ENCODE measurements around the gene CACFD1.
"Not testable (repeated sequence)": the region's sequence is repeated elsewhere in the genome, so short reads cannot be mapped to it uniquely, and the experiment has no call there.

CACFD1 gene

DNA sequence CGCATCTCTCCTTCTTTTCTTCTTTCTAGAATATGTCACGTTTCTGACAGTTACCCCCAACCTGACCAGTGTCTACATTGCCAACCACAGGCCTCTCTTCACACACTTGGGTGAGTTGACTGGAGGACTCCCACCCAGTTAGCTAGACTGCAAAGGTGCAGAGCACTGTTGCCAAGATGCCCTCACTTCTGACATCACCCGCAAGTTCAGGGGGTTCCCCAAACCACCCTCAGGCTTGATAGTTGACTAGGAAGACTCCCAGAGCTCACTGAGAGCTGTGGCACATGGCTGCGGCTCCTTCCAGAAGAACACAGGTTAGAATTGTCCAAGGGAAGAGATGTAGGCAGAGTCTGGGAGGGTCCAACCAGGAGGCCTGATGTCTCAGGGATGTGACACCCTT, 20.4 kb upstream of the CACFD1 start:
- DNase-seq (ENCODE audit: low read depth in 3 of 3, low spot score in 1 of 3) = no peak

DNA sequence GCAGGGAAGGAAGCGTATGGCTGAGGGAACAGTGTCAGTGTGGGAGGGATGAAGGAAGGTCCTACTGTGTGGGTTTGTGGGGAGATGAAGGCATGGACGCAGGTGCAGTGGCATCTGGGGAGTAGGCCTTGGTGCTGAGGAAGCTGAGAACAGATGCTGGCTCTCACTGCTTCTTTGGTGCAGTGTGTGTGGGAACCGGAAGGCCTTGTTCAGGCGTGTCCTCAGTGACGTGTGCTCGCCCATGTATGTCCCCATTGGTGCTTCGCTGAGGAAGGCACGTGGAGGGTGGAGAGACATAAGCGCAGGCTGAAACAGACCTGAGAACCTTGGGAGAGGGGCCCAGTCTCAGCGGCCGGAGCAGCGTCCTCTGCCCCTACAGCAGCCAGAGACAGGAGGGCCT, 18.9 kb upstream of the CACFD1 start:
- no peak for DNase-seq (ENCODE audit: low read depth in 3 of 3, low spot score in 1 of 3)

DNA sequence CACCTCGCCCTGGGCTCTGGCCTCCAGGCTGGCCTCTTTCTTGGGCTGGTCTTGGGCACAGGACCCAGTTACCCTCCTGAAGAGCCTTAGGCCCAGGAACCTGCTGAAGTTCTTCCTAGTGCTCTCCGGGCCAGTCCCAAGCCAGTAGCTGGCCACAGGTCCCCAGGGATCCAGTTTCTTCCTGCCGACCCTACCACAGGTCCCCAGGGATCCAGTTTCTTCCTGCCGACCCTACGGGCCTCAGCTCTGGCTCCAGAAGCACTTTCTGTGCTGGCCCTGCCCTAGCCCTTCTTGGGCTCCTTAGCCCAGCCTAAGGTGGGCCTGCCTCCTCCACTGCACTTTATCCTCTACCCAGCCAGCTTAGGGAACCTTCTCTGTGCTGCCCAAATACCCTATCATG, 18.2 kb upstream of the CACFD1 start:
- DNase-seq (ENCODE audit: low read depth in 3 of 3, low spot score in 1 of 3) = no peak

DNA sequence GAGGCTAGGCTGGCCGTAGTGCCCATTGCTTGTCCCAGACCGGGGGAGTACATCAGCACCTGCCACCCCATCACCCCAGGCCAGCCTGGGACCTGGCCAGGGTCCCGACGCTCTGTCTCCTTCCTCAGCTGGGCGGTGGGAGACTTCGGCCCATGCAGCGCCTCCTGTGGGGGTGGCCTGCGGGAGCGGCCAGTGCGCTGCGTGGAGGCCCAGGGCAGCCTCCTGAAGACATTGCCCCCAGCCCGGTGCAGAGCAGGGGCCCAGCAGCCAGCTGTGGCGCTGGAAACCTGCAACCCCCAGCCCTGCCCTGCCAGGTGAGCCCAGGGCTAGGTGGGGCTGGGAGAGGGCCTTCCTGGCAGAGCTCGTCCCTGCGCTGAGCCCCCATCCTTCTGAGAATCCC, 16.5 kb upstream of the CACFD1 start:
- DNase-seq (ENCODE audit: low read depth in 3 of 3, low spot score in 1 of 3) = no peak

DNA sequence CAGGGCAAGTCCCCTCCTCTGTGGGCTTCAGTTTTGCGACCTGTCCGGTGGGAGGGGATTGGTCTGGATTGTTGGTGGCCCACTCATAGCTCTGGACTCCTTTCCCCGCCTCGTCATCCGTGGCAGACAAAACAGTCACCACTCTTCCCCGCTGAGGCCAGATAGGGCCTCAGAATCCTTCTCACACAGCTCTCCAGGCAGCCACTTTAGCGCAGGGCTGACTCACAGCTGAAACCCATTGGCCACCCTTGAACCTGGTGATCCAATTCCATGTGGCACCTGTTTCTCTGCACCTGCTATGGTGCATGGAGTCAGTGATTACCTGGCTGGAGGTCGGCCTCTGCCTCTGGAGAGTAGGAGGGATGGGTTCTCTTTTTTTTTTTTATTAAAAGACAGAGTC, 15.8 kb upstream of the CACFD1 start:
- no peak for DNase-seq (ENCODE audit: low read depth in 3 of 3, low spot score in 1 of 3)

DNA sequence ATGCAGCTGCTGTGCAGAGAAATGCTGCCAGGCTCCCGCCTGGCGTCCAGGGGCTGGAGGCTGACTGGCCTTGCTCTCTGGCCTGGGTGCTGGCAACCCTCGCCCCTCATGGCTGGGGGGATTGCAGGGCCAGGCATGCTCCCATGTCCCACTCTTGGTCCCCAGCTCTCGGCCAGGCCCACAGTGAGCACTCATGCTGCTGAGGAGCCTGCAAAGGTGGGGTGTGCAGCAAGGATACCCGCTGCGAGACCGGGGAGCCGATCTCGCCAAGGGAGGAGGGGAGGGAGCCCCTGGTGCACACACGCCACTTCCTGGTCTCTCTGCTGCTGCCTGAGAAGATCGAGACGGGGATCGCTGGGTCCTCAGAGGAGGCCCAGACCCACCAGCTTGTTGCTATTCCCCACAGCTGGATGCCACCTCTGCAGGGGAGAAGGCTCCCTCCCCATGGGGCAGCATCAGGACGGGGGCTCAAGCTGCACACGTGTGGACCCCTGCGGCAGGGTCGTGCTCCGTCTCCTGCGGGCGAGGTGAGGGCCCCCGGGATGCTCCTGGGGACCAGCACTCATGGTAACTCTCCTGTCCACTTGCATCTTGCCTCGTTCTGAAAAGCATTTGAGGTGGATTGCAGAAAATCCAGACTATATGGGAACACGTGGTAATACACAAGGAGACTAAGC, 14.3 kb upstream of the CACFD1 start:
- no peak for DNase-seq (ENCODE audit: low read depth in 3 of 3, low spot score in 1 of 3)

DNA sequence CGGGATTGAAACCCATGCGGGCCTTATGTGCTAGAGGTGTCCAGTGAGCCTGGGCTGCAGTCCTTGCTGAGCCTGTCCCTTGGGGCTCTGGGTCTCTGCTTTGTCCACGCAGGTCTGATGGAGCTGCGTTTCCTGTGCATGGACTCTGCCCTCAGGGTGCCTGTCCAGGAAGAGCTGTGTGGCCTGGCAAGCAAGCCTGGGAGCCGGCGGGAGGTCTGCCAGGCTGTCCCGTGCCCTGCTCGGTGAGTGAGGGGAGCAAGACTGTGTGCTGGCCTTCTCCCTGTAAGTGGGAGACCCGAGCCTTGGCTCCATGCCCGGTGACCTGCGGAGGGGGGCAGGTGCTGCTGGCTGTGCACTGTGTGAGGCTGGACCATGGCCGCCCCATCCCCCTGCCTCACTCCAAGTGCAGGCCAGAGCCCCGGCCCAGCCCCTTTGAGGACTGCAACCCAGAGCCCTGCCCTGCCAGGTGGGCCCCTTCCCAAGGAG, 11.2 kb upstream of the CACFD1 start:
- no peak for DNase-seq (ENCODE audit: low read depth in 3 of 3, low spot score in 1 of 3)

DNA sequence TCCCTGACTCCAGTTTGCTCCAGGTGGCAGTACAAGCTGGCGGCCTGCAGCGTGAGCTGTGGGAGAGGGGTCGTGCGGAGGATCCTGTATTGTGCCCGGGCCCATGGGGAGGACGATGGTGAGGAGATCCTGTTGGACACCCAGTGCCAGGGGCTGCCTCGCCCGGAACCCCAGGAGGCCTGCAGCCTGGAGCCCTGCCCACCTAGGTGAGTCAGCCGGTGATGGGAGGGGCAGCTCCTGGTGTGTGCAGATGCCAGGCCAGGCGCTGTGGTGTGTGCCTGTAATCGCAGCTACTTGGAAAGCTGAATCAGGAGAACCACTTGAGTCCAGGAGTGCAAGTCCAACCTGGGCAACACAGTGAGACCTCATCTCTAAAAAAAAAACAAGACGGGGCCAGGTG, 10.0 kb upstream of the CACFD1 start:
- no peak for DNase-seq (ENCODE audit: low read depth in 3 of 3, low spot score in 1 of 3)

DNA sequence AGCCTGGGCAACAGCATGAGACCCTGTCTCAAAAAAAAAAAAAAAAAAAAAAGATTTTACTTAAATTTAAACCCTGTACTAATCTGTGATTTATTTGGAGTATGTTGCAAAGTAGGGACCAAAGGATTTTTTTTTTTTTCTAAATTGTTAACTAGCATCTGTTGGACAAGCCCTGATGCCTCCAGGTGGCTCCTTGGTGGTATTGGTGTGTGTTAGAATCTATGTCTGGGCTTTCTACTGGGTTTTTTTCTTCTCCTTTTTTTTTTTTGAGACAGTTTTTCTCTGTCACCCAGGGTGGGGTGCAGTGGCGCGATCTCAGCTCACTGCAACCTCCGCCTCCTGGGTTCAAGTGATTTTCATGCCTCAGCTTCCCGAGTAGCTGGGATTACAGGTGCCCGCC, 7.9 kb upstream of the CACFD1 start:
- not testable (repeated sequence) for DNase-seq (ENCODE audit: low read depth in 3 of 3, low spot score in 1 of 3)

DNA sequence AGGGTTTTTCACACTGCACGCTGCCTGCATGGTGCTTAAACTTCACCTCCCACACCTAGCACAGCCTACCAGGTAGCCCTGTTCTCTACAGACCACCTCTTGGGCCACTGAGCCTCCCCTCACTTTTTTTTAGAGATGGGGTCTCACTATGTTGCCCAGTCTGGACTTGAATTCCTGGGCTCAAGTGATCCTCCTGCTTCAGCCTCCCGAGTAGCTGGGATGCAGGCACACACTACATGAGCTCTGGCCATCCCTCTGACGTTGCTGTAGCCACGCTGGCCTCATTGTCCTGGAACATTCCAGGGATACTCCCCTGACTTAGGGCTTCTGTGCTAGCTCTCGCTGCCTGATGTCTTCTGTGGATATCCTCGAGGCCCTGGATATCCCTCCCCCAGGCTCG, 7.2 kb upstream of the CACFD1 start:
- DNase-seq (ENCODE audit: low read depth in 3 of 3, low spot score in 1 of 3) = no peak

DNA sequence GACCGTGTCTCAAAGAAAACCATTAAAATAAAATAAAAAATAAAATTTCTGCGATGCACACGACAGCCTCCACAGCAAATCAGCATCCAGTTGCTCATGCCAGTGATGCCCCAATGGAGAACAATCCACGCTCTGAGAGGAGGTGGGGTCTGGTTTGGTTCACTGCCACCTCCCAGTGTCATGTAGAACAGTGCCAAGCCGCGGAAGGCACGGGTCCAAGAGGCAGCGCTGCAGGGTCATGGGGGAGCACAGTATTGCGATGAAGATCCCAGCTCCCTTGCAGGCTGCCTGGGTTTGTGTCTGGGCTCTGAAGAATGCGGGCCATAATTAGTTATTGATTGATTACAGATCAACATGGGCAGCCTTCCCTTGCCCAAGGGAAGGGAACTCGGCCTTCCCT, 6.1 kb upstream of the CACFD1 start:
- no peak for DNase-seq (ENCODE audit: low read depth in 3 of 3, low spot score in 1 of 3)

DNA sequence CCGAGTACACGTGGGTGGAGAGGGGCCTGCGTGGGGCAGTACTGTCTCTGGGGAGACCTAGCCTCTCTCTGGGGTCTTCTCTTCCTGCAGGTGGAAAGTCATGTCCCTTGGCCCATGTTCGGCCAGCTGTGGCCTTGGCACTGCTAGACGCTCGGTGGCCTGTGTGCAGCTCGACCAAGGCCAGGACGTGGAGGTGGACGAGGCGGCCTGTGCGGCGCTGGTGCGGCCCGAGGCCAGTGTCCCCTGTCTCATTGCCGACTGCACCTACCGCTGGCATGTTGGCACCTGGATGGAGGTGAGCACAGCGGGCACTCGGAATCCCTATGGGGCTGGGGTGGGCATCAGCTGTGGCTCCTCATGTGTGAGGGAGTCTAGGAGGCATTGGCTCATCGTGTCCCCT, 5.5 kb upstream of the CACFD1 start:
- no peak for DNase-seq (ENCODE audit: low read depth in 3 of 3, low spot score in 1 of 3)

DNA sequence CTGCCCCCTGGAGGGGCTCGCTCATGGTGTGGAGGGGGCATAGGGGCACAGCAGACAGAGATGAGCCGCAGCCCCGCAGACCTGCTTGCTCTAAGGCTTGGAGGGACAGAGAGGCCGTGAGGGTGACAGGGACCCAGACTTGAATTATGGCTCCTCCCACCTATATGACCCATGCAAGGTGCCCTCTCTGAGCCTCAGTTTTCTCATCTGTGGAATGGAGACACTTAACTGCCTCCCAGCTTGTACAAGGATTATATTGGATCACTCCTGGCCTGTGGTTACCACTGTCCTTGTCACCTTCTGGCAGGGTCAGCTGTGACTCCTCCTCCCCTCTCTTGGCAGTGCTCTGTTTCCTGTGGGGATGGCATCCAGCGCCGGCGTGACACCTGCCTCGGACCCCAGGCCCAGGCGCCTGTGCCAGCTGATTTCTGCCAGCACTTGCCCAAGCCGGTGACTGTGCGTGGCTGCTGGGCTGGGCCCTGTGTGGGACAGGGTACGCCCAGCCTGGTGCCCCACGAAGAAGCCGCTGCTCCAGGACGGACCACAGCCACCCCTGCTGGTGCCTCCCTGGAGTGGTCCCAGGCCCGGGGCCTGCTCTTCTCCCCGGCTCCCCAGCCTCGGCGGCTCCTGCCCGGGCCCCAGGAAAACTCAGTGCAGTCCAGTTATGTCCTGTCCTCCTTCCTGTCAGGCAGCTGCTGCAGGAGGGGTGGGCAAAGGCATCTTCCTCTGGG, 4.7 kb upstream of the CACFD1 start:
- no peak for DNase-seq (ENCODE audit: low read depth in 3 of 3, low spot score in 1 of 3)

DNA sequence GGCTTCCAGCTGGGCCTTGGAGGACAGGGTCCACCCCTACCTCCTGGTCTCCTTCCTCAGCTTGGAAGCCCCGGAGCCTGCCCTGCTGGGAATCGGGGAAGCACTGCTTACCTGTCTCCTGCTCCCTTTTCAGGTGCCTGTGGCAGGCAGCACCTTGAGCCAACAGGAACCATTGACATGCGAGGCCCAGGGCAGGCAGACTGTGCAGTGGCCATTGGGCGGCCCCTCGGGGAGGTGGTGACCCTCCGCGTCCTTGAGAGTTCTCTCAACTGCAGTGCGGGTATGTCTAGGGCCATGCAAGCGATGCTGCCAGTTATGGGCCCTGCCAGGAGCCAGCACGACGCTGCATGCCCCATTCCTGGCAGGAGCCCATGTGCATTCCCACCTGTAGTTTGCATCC, 3.8 kb upstream of the CACFD1 start:
- no peak for DNase-seq (ENCODE audit: low read depth in 3 of 3, low spot score in 1 of 3)

DNA sequence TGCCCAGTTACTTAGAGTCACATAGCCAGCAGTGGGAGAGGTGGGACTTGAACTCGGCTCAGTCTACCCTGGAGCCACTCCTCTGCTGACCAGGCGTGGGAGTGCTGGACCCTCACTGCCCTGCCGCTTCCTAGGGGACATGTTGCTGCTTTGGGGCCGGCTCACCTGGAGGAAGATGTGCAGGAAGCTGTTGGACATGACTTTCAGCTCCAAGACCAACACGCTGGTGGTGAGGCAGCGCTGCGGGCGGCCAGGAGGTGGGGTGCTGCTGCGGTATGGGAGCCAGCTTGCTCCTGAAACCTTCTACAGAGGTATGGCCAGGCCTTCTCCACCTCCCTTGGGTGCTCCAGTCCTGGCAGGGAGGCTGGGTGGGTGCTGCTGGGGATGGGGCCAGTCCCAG, 3.4 kb upstream of the CACFD1 start:
- DNase-seq (ENCODE audit: low read depth in 3 of 3, low spot score in 1 of 3) = no peak

DNA sequence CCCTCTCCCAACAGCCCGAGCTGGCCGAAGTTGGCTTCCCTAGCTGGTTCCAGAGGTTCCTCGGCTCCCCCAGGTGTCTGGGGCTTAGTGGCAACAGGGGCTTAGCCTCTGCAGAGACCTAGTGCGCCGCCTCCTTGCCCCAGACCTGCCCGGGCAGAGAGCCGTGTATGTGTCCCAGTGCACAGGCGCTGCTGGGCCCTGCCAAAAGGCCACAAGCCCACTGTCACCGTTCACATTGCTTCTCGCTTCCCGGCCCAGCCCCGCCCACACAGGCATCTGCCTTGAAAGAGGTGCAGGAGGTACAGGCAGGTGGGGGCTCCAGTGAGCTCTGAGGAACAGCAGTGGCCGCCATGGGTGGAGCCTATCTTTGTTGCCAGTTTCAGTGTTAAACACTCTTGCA, 2.5 kb upstream of the CACFD1 start:
- DNase-seq (ENCODE audit: low read depth in 3 of 3, low spot score in 1 of 3) = no peak

DNA sequence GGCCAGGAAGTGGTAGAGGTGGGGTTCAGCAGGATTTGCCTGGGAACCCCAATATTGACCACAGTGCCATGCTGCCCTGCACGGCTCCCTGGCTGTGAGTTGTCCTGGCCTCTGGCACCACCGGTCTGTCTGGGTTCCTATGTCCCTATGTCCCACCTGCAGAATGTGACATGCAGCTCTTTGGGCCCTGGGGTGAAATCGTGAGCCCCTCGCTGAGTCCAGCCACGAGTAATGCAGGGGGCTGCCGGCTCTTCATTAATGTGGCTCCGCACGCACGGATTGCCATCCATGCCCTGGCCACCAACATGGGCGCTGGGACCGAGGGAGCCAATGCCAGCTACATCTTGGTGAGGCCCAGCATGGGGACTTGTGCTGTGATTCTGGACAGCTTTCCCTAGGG, 2.0 kb upstream of the CACFD1 start:
- no peak for DNase-seq (ENCODE audit: low read depth in 3 of 3, low spot score in 1 of 3)

DNA sequence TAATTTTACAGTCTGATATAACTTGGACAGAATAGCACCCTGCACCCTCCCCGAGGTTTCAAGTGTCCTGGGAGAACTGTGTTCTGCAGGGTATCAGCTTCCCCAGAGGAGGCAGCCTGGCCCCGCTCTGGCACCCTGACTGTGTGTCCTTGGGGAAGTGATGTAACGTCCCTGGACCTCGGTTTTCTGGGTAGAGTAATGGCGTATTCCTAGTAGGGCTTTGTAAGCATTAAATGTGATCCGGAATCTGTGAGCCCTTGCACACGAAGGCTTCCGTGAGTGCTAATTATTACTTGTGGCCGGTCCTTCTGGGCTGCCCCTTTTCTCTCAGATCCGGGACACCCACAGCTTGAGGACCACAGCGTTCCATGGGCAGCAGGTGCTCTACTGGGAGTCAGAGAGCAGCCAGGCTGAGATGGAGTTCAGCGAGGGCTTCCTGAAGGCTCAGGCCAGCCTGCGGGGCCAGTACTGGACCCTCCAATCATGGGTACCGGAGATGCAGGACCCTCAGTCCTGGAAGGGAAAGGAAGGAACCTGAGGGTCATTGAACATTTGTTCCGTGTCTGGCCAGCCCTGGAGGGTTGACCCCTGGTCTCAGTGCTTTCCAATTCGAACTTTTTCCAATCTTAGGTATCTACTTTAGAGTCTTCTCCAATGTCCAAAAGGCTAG, 1.0 kb upstream of the CACFD1 start:
- no peak for DNase-seq (ENCODE audit: low read depth in 3 of 3, low spot score in 1 of 3)

DNA sequence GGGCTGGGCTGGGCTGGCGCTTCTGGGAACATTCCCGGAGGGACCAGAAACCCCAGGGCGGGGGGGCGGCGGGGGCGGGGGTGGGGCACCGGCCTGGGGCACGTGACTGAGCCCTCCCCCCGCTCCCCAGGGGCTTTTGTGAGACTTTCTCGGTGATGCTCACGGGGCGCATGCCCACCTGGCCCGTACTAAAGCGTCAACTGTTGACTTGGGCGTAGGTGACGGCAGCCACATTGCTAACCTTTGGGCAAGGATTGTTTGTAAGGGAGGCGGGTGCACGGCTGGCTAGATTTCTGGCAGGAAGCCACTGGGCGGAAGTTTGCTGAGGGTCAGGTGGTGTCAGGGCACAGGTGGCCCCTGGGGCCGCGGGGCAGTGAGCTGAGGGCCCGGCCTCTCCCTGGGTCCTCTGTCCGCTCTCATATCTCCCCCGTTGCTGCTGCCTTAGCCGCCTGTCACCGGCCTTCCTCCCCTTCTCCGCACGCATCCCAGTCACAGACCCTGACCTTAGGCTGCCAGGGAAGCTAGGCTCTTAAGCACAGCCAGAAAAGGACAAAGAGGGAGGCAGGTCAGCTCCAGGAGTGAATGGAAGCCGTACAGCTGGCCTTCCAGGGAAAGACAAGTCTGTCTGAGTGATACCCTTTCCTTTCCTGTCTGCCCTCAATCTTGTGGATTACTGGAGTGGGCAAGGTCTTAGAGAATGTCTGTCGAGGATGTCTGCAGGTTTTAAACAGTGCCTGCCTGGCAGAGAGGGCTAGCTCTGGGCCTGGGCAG, 812 bp downstream of the CACFD1 start:
- DNase-seq (ENCODE audit: low read depth in 3 of 3, low spot score in 1 of 3) = no peak

DNA sequence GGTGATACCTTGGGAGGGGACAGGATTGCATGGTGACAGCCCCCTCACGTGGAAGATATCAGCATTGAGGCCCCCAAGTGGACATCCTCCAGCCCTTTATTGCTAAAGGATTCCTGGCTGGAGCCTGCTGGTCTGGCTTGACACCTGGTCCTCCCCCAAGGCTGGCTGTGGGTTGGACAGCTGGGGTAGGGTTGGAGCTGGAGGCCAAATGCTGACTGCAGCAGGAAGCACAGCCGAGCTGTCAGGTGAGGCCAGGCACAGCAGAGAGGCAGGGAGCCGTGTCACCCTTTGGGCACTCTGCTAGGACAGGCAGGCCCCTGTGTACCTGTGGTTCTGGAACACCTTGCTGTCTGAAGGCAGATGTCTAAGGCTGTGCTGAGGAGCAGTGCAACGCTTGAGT, 2.2 kb downstream of the CACFD1 start:
- no peak for DNase-seq (ENCODE audit: low read depth in 3 of 3, low spot score in 1 of 3)

DNA sequence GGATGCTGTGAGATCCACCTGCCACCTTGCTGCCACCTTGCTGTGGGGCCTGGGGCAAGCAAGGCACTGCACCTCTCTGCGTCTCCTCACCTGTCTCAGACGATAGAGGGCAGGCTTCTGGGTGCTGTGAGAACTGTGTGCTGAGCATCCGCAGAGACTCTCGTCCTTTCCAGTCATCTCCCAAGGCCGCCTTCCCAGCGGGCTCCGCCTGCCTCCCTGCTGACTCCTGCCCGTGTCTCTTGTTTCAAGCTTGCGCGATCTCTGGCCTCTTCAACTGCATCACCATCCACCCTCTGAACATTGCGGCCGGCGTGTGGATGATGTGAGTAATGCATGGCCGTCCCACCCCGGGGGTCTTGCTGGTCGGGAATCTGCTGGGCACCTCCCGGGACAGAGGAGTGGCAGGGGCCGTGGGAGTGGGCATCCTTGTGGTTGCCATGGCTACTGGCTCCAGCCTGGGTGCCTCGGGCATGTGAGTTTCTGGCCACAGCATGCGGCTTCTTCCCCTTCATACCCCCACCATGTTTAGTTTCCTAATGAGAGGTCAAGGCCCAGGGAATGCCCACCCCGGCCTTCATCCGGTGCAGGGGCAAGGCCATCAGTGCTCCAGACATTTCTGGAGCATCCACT, 3.6 kb downstream of the CACFD1 start:
- no peak for DNase-seq (ENCODE audit: low read depth in 3 of 3, low spot score in 1 of 3)
